Activated naive CD8-positive, alpha-beta T cell treated with anti-CD3 and anti-CD28 coated beads, Interleukin-2, amount 50 U/mL, for 24 hours (primary cell): Measurements from ENCODE around the gene NENF.
"Not testable (repeated sequence)": the region's sequence is repeated elsewhere in the genome, so short reads cannot be mapped to it uniquely, and the experiment has no call there.

Source experiments
- ATAC-seq: fragments of 150-1000 bp; cut with Tn5 transposase; one replicate; pipeline ENCODE4 v1.10.0; 2021
- DNase-seq: peaks from one replicate; pipeline ENCODE4 v3.0.0; 2021
- H3K27ac Mint-ChIP-seq: one replicate; pipeline ENCODE4 v1.8.0; 2021; ENCODE audit warnings: mild to moderate bottlenecking, mixed read lengths
- H3K27me3 Mint-ChIP-seq: one replicate; pipeline ENCODE4 v1.8.0; 2021; ENCODE audit warnings: mixed read lengths
- H3K36me3 Mint-ChIP-seq: one replicate; pipeline ENCODE4 v1.8.0; 2021; ENCODE audit warnings: low read depth, mixed read lengths
- H3K4me1 Mint-ChIP-seq: one replicate; pipeline ENCODE4 v1.8.0; 2021; ENCODE audit warnings: mixed read lengths
- H3K4me3 Mint-ChIP-seq: one replicate; pipeline ENCODE4 v1.8.0; 2021; ENCODE audit warnings: mild to moderate bottlenecking, moderate library complexity, mixed read lengths
- H3K9me3 Mint-ChIP-seq: one replicate; pipeline ENCODE4 v1.8.0; 2021; ENCODE audit warnings: mixed read lengths

Gene NENF

GRCh38 chr1:212461916-212462660, 29.4 kb downstream of the NENF start:
- Mint-ChIP-seq H3K27ac (no peak overlapping the region), H3K4me3 (no peak overlapping the region), H3K27me3 (peaks cover 1% of the 10 kb centered on the region), H3K9me3 (no peaks in the 10 kb centered on the region), H3K36me3 (no peaks in the 10 kb centered on the region), H3K4me1 (peaks cover 2% of the 10 kb centered on the region)
- ATAC-seq, result no peak
- DNase-seq, result no peak

- no peaks in the 10 kb centered on the region for H3K36me3 Mint-ChIP-seq
- H3K9me3 Mint-ChIP-seq, result no peaks in the 10 kb centered on the region
- DNase-seq, result no peak
- no peak overlapping the region for H3K4me3 Mint-ChIP-seq
- ATAC-seq, result no peak
- peaks cover 1% of the 10 kb centered on the region for H3K27me3 Mint-ChIP-seq
- no peak overlapping the region for H3K27ac Mint-ChIP-seq
- H3K4me1 Mint-ChIP-seq, result no peaks in the 10 kb centered on the region
Observed at GRCh38 chr1:212463565-212464285, 31.0 kb downstream of the NENF start.

- Mint-ChIP-seq H3K4me1 (peaks cover 2% of the 10 kb centered on the region), H3K27ac (no peak overlapping the region), H3K9me3 (no peaks in the 10 kb centered on the region), H3K4me3 (no peak overlapping the region), H3K27me3 (peaks cover 6% of the 10 kb centered on the region), H3K36me3 (no peaks in the 10 kb centered on the region)
- DNase-seq (no peak), ATAC-seq (no peak)
Observed at GRCh38 chr1:212465311-212465710, 32.6 kb downstream of the NENF start.

- no peak overlapping the region for H3K4me3 Mint-ChIP-seq
- no peak for DNase-seq
- H3K27me3 Mint-ChIP-seq, result peaks cover 6% of the 10 kb centered on the region
- no peaks in the 10 kb centered on the region for H3K9me3 Mint-ChIP-seq
- no peak overlapping the region for H3K27ac Mint-ChIP-seq
- H3K4me1 Mint-ChIP-seq, result peaks cover 2% of the 10 kb centered on the region
- no peak for ATAC-seq
- H3K36me3 Mint-ChIP-seq, result no peaks in the 10 kb centered on the region
Observed at GRCh38 chr1:212466437-212466836, 33.7 kb downstream of the NENF start.

DNA sequence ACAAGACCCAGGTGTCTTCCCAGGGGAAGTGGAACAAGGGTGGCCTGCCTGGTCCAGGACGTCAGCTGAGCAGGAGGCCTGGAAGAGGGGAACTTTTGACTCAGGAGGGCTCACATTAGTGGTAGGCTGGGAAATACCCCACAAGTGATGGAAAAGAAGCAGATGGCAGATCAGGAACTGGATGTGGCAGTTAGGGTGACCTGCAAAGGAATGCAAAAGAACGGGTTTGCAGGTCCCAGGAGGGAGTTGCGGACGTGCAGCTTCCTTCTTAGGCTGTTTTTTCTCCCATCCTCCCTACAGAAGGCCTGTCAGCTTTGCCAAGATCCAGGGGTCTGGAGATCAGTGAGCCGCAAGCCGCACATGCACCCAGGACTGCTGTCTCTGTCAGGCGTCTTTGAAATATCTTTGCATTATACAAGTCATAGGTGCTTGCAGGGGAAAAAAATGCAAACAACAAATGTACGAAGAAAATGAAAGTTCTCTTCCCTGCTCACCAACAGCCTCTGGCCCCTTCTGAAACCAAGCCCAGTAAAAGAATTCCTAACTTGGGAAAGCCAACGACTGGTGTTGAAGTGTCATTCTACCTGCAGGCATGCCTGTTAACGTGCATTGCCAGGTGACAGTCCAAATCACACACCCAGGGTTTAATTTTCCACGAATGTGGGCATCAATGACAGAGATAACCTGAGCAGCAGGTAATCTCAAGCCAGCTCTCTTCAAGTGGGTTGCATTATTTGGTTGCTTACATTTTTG, 34.4 kb downstream of the NENF start:
- Mint-ChIP-seq H3K36me3 (no peaks in the 10 kb centered on the region), H3K4me3 (no peak overlapping the region), H3K27ac (no peak overlapping the region), H3K4me1 (peaks cover 2% of the 10 kb centered on the region), H3K9me3 (no peaks in the 10 kb centered on the region), H3K27me3 (peaks cover 6% of the 10 kb centered on the region)
- DNase-seq (no peak), ATAC-seq (no peak)

- DNase-seq (no peak), ATAC-seq (peak; percentile 41)
Observed at GRCh38 chr1:212467843-212468482, 35.2 kb downstream of the NENF start.

GRCh38 chr1:212470059-212470458, 37.3 kb downstream of the NENF start:
- ATAC-seq, result peak; percentile 37
- Mint-ChIP-seq H3K4me1 (peaks cover 11% of the 10 kb centered on the region), H3K4me3 (no peak overlapping the region), H3K9me3 (no peaks in the 10 kb centered on the region), H3K27ac (peak overlapping the region; percentile 76), H3K36me3 (no peaks in the 10 kb centered on the region), H3K27me3 (peaks cover 5% of the 10 kb centered on the region)
- no peak for DNase-seq

More at GRCh38 chr1:212467843-212468482, 35.2 kb downstream of the NENF start:
- peak overlapping the region; percentile 46 for H3K27ac Mint-ChIP-seq
- no peak overlapping the region for H3K4me3 Mint-ChIP-seq
- H3K27me3 Mint-ChIP-seq, result peaks cover 6% of the 10 kb centered on the region
- H3K36me3 Mint-ChIP-seq, result no peaks in the 10 kb centered on the region
- H3K4me1 Mint-ChIP-seq, result peaks cover 7% of the 10 kb centered on the region
- no peaks in the 10 kb centered on the region for H3K9me3 Mint-ChIP-seq

DNA sequence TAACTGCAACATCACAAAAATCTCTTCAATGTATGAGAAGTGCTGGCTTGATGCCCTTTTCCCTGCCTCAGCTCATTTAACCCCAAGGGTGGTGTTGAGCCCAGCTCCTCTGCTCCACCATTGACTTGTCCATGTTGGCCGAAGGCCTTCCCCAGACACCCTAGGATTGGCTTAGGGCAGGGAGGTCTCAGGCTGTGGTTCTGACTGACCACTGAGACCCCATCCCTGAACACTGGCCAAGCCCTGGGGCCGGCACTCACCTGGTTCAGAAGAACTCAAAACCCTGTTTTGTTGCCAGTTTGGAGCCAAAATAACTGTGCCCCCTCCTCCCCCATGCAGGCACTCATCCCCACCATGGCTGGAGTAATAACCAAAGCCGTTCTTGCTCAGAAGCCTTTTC, 38.6 kb downstream of the NENF start:
- no peaks in the 10 kb centered on the region for H3K9me3 Mint-ChIP-seq
- no peak overlapping the region for H3K27ac Mint-ChIP-seq
- no peaks in the 10 kb centered on the region for H3K36me3 Mint-ChIP-seq
- H3K4me1 Mint-ChIP-seq, result peaks cover 11% of the 10 kb centered on the region
- H3K4me3 Mint-ChIP-seq, result no peak overlapping the region
- DNase-seq (no peak), ATAC-seq (no peak)
- H3K27me3 Mint-ChIP-seq, result peaks cover 7% of the 10 kb centered on the region

DNA sequence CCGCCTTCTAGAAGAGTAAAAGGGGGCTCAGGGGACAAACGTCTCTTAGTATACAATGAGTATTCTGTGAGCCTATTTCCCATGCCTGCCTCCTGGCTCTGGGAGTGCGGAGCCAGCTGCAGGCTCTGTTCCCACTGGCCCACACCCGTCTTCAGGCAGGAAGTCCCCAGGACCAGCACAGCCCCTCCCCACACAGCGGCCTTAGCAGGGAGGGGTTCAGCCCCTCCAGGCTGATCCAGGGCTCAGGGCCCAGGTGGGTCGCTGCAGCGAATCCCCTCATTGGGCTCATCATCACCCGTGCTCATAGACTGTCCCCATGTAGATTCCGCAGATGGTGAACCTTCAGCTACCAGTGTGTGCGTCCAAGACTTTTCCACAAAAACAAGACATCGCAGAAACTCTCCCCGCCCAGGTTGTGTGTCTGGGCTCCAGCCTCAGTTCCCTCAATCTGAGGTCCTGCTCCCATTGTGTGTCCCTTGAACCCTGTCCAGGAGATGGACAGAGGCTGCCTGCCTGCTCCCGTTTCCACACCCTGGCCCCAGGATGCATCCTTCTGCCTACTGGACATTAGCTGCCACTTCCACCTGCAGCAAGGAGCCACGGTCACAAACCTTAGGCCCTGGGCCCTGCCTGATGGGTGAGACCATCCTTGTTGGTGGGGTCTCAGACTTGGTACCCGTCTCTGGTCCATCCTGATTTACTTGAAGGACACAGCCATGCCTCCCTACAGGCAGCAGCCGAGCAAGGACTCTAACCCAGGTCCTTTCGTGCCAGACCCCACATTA, 39.4 kb downstream of the NENF start:
- Mint-ChIP-seq H3K27ac (no peak overlapping the region), H3K36me3 (no peaks in the 10 kb centered on the region), H3K4me1 (peaks cover 11% of the 10 kb centered on the region), H3K9me3 (no peaks in the 10 kb centered on the region), H3K27me3 (peaks cover 7% of the 10 kb centered on the region), H3K4me3 (no peak overlapping the region)
- no peak for DNase-seq
- no peak for ATAC-seq

- H3K4me1 Mint-ChIP-seq, result peaks cover 24% of the 10 kb centered on the region
- ATAC-seq (no peak), DNase-seq (no peak)
- H3K36me3 Mint-ChIP-seq, result no peaks in the 10 kb centered on the region
- peaks cover 9% of the 10 kb centered on the region for H3K27me3 Mint-ChIP-seq
- H3K27ac Mint-ChIP-seq, result no peak overlapping the region
- H3K4me3 Mint-ChIP-seq, result no peak overlapping the region
- no peaks in the 10 kb centered on the region for H3K9me3 Mint-ChIP-seq
Observed at GRCh38 chr1:212473729-212474128, 41.0 kb downstream of the NENF start.

DNA sequence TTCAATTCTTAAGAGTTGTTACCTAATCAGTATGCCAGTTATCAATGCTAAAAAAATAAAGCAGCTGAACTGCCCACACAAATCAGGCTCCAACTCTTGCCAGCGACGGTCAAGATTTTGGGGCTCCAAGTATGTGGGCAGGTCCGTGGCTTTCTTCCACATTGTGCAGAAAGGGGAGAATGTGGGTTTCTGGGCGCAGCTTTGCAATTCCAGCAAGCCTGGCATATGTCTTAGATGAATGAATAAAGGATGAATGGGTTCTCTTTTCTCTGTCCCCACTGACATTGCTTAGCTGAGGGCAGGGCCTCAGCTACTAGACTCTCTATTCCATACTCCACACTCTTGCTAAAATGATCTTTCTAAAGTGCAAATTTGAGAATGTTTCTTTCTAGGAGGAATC, 42.4 kb downstream of the NENF start:
- H3K27me3 Mint-ChIP-seq, result peaks cover 7% of the 10 kb centered on the region
- ATAC-seq (no peak), DNase-seq (no peak)
- no peak overlapping the region for H3K4me3 Mint-ChIP-seq
- H3K36me3 Mint-ChIP-seq, result no peaks in the 10 kb centered on the region
- H3K4me1 Mint-ChIP-seq, result peaks cover 22% of the 10 kb centered on the region
- H3K27ac Mint-ChIP-seq, result no peak overlapping the region
- no peaks in the 10 kb centered on the region for H3K9me3 Mint-ChIP-seq

- H3K9me3 Mint-ChIP-seq, H3K36me3 Mint-ChIP-seq, H3K27ac Mint-ChIP-seq, H3K27me3 Mint-ChIP-seq, DNase-seq, H3K4me3 Mint-ChIP-seq, ATAC-seq: not testable (repeated sequence)
- peaks cover 24% of the 10 kb centered on the region for H3K4me1 Mint-ChIP-seq
Observed at GRCh38 chr1:212475831-212476230, 43.1 kb downstream of the NENF start.

DNA sequence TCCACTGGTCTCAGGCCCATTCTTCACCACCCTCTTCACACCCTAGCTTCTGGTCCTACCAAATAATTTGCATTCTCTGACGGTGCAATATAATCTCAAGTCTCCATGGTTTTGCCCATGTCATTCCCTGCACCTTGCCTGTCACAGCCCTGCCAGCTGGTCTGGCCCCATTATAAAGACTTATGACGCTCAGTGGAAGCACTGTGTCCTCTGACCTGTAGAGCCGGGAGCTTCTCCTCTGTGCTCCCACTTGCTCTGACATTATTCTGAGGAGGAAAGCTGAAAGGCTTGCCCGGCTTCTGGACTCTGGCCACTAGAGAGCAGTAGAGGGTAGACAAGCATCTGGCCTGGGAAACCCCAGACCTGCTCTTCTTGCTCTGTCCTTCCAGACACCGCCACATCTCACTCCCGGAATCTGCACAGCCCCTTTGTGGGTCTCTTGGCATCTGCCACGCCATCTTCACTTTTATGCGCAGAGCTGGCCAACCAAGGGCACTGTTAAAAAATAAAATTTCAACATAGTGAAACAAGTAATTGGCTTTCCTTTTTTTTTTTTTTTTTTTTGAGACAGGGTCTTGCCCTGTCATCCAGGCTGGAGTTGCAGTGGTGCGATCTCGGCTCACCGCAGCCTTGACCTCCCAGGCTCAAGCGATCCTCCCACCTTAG, 44.4 kb downstream of the NENF start:
- H3K4me1 Mint-ChIP-seq, result peaks cover 33% of the 10 kb centered on the region
- H3K27me3 Mint-ChIP-seq, result peaks cover 10% of the 10 kb centered on the region
- peak; percentile 89 for ATAC-seq
- H3K9me3 Mint-ChIP-seq, result no peaks in the 10 kb centered on the region
- H3K36me3 Mint-ChIP-seq, result no peaks in the 10 kb centered on the region
- H3K4me3 Mint-ChIP-seq, result no peak overlapping the region
- DNase-seq, result peak; percentile 77
- H3K27ac Mint-ChIP-seq, result no peak overlapping the region
